GM12891 (cell line): ENCODE measurements around the gene NEK10.

Experiments
- PAX5 ChIP-seq: IDR thresholded peaks from 2 replicates; pipeline ENCODE4 v1.6.1; 2011; ENCODE audit warnings: low read length, moderate library complexity, mild to moderate bottlenecking; ENCODE audit not compliant: insufficient read depth, severe bottlenecking
- POLR2A ChIP-seq: IDR thresholded peaks from 2 replicates; pipeline ENCODE4 v1.6.1; 2011; ENCODE audit warnings: low read depth, low read length, control low read depth
- POLR2AphosphoS5 ChIP-seq: IDR thresholded peaks from 2 replicates; pipeline ENCODE4 v1.6.1; 2011; ENCODE audit warnings: low read depth, low read length, control low read depth
- POU2F2 ChIP-seq: IDR thresholded peaks from 2 replicates; pipeline ENCODE4 v1.6.1; 2011; ENCODE audit warnings: low read depth, mild to moderate bottlenecking, control low read depth, low read length, moderate library complexity
- SPI1 ChIP-seq: IDR thresholded peaks from 2 replicates; pipeline ENCODE4 v1.6.1; 2011; ENCODE audit warnings: low read depth, low read length, control low read depth
- TAF1 ChIP-seq: IDR thresholded peaks from 2 replicates; pipeline ENCODE4 v1.6.1; 2011; ENCODE audit warnings: low read depth, low read length, control low read depth

DNA sequence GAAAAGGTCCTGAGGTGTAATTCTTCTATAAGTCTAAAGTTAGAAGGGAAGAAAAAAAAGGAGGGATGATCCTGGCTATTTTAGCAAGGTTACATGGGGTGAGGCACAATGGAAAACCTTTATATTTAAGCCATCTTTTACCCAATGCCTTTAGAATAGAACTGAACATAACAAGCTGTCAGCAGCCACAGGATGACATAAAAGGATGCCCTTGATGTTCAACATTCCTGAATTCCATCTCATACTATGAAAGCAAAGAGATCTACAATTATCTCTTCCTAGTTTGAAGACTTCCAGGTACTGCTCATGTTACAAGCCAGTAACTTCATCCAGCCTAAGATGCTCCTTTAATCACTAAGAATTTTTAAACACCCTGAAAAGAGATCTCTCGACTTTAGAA, 26.9 kb downstream of the NEK10 start:
- TF ChIP-seq POLR2A (no peak), TAF1 (no peak), POLR2AphosphoS5 (no peak), PAX5 (no peak), POU2F2 (no peak), SPI1 (no peak)
